ENCODE data around the gene KIF26A.

The KIF26A gene

DNA sequence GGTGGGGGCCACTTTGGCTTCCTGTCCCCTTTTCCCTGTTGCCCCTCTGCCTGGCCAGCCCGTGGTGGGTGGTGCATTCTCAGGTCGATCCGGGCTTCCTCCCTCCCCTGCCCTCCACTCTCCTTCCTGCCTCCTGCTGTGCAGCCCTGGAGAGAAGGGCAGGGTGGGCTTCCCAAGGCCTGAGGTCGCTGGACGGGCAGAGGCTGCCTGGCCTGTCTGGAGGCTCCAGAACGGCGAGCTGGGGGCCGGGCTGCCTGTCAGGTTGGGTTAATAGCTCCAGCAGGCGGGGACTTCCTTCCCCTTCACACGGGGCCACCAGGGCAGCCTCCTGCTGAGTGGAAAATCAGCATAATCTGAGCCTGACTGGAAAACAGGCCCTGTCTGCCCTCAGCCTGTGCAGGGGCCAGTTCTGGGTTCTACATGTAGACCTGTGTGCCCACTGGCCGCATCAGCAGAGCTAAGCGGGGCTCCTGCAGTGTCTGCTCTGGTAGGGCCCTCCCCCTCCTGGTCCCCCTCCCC lies 11.3 kb downstream of the KIF26A start:
- Histone ChIP-seq H4K20me1 (ENCODE audit: insufficient read depth, low read length) (no peaks in the 10 kb centered on the region), H2AFZ (ENCODE audit: low read length) (no peak overlapping the region), H3F3A (ENCODE audit: insufficient read depth, low read length) (no peaks in the 10 kb centered on the region), H3K36me3 (replicated peaks; ENCODE audit: insufficient read depth, low read length) (no peaks in the 10 kb centered on the region), H3K9me2 (replicated peaks; ENCODE audit: insufficient read depth, low read length) (no peaks in the 10 kb centered on the region), H3K4me1 (ENCODE audit: low read length) (no peaks in the 10 kb centered on the region), H3K27me3 (replicated peaks; ENCODE audit: insufficient read depth, low read length) (peaks cover 15% of the 10 kb centered on the region; the same call in 1 of the 2 replicates), H3K4me3 (ENCODE audit: low read length) (no peak overlapping the region), H3K79me2 (ENCODE audit: low read length) (no peaks in the 10 kb centered on the region), H3K9ac (ENCODE audit: low read length) (no peak overlapping the region), H3K9me3 (replicated peaks; ENCODE audit: insufficient read depth, low read length) (no peaks in the 10 kb centered on the region), H3K27ac (ENCODE audit: low read length) (no peak overlapping the region), H3K4me2 (ENCODE audit: low read depth, low read length) (no peak overlapping the region)
- DNase-seq = no peak
- TF ChIP-seq EZH2phosphoT487 (IDR thresholded peaks at IDR 0.05; ENCODE audit: low read length) = no peak
- no peak for TF ChIP-seq EZH2 (optimal IDR thresholded peaks at IDR 0.05; ENCODE audit: low read depth, low read length)
- TF ChIP-seq, protein P1, sequence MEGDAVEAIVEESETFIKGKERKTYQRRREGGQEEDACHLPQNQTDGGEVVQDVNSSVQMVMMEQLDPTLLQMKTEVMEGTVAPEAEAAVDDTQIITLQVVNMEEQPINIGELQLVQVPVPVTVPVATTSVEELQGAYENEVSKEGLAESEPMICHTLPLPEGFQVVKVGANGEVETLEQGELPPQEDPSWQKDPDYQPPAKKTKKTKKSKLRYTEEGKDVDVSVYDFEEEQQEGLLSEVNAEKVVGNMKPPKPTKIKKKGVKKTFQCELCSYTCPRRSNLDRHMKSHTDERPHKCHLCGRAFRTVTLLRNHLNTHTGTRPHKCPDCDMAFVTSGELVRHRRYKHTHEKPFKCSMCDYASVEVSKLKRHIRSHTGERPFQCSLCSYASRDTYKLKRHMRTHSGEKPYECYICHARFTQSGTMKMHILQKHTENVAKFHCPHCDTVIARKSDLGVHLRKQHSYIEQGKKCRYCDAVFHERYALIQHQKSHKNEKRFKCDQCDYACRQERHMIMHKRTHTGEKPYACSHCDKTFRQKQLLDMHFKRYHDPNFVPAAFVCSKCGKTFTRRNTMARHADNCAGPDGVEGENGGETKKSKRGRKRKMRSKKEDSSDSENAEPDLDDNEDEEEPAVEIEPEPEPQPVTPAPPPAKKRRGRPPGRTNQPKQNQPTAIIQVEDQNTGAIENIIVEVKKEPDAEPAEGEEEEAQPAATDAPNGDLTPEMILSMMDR (IDR thresholded peaks at IDR 0.05; ENCODE audit: low read length) = no peak

DNA sequence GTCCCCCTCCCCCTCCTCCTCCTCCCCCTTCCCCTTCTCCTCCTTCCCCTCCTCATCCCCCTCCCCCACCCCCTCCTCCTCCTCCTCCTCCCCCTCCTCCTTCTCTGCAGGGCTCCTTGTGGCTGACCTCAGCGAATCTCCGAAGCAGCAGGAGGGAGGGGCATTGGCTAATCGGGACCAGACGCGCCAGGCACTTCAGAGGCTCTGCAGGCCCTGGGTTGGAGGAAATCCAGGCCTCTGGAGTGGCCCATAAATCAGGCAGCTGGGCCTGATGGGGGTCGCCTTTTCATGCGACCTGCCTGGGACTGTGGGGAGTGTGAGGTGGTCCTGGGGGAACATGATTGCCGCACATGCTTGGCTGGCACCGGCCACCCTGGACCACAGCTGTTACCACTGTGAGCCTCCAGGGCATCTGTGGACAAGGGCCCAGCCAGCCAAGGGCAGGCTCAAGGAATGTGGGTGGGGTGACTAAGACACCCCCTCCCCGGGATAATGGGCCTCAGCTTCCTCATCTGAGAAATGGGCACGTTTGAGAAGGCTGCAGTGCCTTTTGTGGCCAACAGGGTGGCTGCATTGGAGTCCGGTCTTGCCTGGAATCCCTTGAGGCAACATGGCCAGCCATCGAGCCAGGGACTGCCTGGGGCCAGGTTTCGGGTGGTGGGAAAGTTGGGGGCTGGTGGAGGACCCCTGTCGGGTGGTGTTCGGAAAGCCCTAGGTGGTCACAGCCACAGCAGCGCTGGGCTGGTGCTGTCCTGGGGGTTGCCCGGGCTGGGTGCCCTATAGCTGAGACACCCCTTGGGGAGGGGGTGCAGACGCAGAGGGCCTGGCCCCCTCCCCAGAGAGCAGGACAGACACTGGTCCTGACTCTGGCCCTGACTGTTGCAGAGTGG lies 12.0 kb downstream of the KIF26A start:
- no peak for DNase-seq
- Histone ChIP-seq H3K9me2 (replicated peaks; ENCODE audit: insufficient read depth, low read length) (no peaks in the 10 kb centered on the region), H3K9me3 (replicated peaks; ENCODE audit: insufficient read depth, low read length) (no peaks in the 10 kb centered on the region), H3K4me1 (ENCODE audit: low read length) (no peaks in the 10 kb centered on the region), H3K36me3 (replicated peaks; ENCODE audit: insufficient read depth, low read length) (no peaks in the 10 kb centered on the region), H3K79me2 (ENCODE audit: low read length) (no peaks in the 10 kb centered on the region), H4K20me1 (ENCODE audit: insufficient read depth, low read length) (no peaks in the 10 kb centered on the region), H3F3A (ENCODE audit: insufficient read depth, low read length) (no peaks in the 10 kb centered on the region), H3K4me3 (ENCODE audit: low read length) (no peak overlapping the region), H2AFZ (ENCODE audit: low read length) (no peak overlapping the region), H3K4me2 (ENCODE audit: low read depth, low read length) (no peak overlapping the region), H3K27ac (ENCODE audit: low read length) (no peak overlapping the region), H3K27me3 (replicated peaks; ENCODE audit: insufficient read depth, low read length) (peaks cover 13% of the 10 kb centered on the region; the same call in 1 of the 2 replicates), H3K9ac (ENCODE audit: low read length) (no peak overlapping the region)
- TF ChIP-seq, protein P1 (IDR thresholded peaks at IDR 0.05; ENCODE audit: low read length) = no peak
- TF ChIP-seq EZH2 (optimal IDR thresholded peaks at IDR 0.05; ENCODE audit: low read depth, low read length) (no peak), EZH2phosphoT487 (IDR thresholded peaks at IDR 0.05; ENCODE audit: low read length) (no peak)

DNA sequence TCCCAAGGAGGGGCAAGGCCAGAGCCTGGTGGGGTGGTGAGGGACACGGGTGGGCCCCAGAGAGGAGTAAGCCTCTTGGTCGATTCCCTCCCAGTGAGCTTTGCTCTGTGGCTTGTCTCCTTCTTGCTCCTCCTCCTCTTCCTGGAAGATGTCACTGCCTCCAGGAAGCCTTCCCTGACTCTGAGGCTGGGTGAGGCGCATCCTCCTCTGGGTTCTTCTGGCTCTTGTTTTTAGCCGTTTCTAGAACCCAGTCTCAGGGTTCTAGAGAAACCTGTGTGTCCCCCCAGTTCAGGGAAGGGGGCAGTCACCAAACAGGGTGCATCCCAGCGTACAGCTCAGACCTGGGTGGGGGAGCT lies 12.6 kb downstream of the KIF26A start:
- no peak overlapping the region for H2AFZ ChIP-seq (ENCODE audit: low read length)
- H3K9me2 ChIP-seq (replicated peaks; ENCODE audit: insufficient read depth, low read length) = no peaks in the 10 kb centered on the region
- H4K20me1 ChIP-seq (ENCODE audit: insufficient read depth, low read length) = no peaks in the 10 kb centered on the region
- H3K9me3 ChIP-seq (replicated peaks; ENCODE audit: insufficient read depth, low read length) = no peaks in the 10 kb centered on the region
- H3K27me3 ChIP-seq (replicated peaks; ENCODE audit: insufficient read depth, low read length) = peaks cover 9% of the 10 kb centered on the region; the same call in 1 of the 2 replicates
- TF ChIP-seq EZH2phosphoT487 (IDR thresholded peaks at IDR 0.05; ENCODE audit: low read length) (no peak), EZH2 (optimal IDR thresholded peaks at IDR 0.05; ENCODE audit: low read depth, low read length) (no peak)
- TF ChIP-seq, protein P1 (IDR thresholded peaks at IDR 0.05; ENCODE audit: low read length) = no peak
- no peaks in the 10 kb centered on the region for H3K79me2 ChIP-seq (ENCODE audit: low read length)
- H3K4me3 ChIP-seq (ENCODE audit: low read length) = no peak overlapping the region
- no peak overlapping the region for H3K27ac ChIP-seq (ENCODE audit: low read length)
- no peaks in the 10 kb centered on the region for H3K4me1 ChIP-seq (ENCODE audit: low read length)
- H3K36me3 ChIP-seq (replicated peaks; ENCODE audit: insufficient read depth, low read length) = no peaks in the 10 kb centered on the region
- H3F3A ChIP-seq (ENCODE audit: insufficient read depth, low read length) = no peaks in the 10 kb centered on the region
- H3K4me2 ChIP-seq (ENCODE audit: low read depth, low read length) = no peak overlapping the region
- no peak for DNase-seq
- no peak overlapping the region for H3K9ac ChIP-seq (ENCODE audit: low read length)
